Spinal cord (tissue), 10 donors: Measurements from ENCODE around the gene NPAS3. TPM values are rescaled to one million over a fixed set of nuclear protein-coding genes. Genes with fewer than 3 reads are reported as not detected.
A peak's percentile ranks its signal among the peaks of the same experiment; 100 is the strongest.

Experiments used
- DNase-seq, 6 donors: peaks; one replicate each; pipeline versions ENCODE4 v3.0.0 to v3.0.0-alpha.2; 2013 to 2015; ENCODE audit warnings: low spot score in 6 of 6, low read depth in 4 of 6
- H3K27ac ChIP-seq: one replicate; pipeline ENCODE4 v1.5.1; 2013; ENCODE audit warnings: low read depth, low read length, control low read depth
- H3K27me3 ChIP-seq: one replicate; pipeline ENCODE4 v1.6.1; 2013; ENCODE audit warnings: low read length; ENCODE audit not compliant: control insufficient read depth, insufficient read depth
- H3K36me3 ChIP-seq: one replicate; pipeline ENCODE4 v1.6.1; 2013; ENCODE audit warnings: low read length; ENCODE audit not compliant: control insufficient read depth, insufficient read depth
- H3K4me1 ChIP-seq: one replicate; pipeline ENCODE4 v1.6.1; 2013; ENCODE audit warnings: low read length; ENCODE audit not compliant: control insufficient read depth, insufficient read depth
- H3K4me3 ChIP-seq: one replicate; pipeline ENCODE4 v1.5.1; 2013; ENCODE audit warnings: low read depth, low read length, control low read depth
- H3K9me3 ChIP-seq: one replicate; pipeline ENCODE4 v1.6.1; 2013; ENCODE audit warnings: low read length; ENCODE audit not compliant: control insufficient read depth, insufficient read depth
- WGBS: methylation state at CpG from one replicate; pipeline ENCODE4 v1.1.5; 2013; ENCODE audit warnings: missing lambda C conversion rate; ENCODE audit not compliant: insufficient coverage; 5-methylcytosine and 5-hydroxymethylcytosine counted together
- polyA plus RNA-seq, 2 donors: library from polyadenylated mRNA; unstranded; fragments of 120-200 nt; gene quantifications; one replicate each; pipeline ENCODE4 v1.2.1, GENCODE V29; 2013; ENCODE audit not compliant: insufficient read length in 2 of 2
- total RNA-seq, 2 donors: library from RNA; depleted of rRNA in 1 of 2; stranded (reverse); fragments of 120-200 nt in 1 of 2; fragments of >200 nt in 1 of 2; gene quantifications; one replicate each; pipeline versions ENCODE4 v1.2.3 to v1.2.4, GENCODE V29; 2013 to 2014
- donor health status: healthy.

NPAS3 gene
- total and polyA plus RNA-seq, 4 donors, result 23.2 to 77.3 (median 50.8) TPM

DNA sequence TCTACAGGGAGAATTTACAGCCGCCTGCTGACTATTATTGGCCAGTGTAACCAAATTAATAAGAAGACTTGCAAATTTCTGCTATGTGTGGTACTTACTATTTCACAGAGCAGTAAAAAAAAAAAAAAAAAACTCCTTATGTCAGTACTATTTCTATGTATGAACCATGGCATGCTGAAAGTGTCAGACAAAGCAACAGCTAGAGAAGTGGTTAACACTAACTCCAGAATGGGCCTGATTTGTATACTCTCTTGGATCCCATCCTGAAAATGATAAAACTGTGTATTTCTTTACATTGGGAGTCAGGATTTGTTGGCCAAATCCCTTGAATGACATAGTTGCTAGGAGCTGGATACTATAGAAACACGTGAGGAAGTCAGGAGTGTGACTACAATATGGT is 595.4 kb downstream of the NPAS3 start:
- no peak overlapping the region for H3K27ac ChIP-seq
- no peak overlapping the region for H3K4me3 ChIP-seq
- no peaks in the 10 kb centered on the region for H3K27me3 ChIP-seq
- DNase-seq, result peak in 1 of 6 donors; percentile 42
- WGBS, result 83% methylated on average over 1 of the region's 2 CpGs
- H3K9me3 ChIP-seq, result peaks cover 2% of the 10 kb centered on the region
- H3K4me1 ChIP-seq, result no peaks in the 10 kb centered on the region
- H3K36me3 ChIP-seq, result no peaks in the 10 kb centered on the region

DNA sequence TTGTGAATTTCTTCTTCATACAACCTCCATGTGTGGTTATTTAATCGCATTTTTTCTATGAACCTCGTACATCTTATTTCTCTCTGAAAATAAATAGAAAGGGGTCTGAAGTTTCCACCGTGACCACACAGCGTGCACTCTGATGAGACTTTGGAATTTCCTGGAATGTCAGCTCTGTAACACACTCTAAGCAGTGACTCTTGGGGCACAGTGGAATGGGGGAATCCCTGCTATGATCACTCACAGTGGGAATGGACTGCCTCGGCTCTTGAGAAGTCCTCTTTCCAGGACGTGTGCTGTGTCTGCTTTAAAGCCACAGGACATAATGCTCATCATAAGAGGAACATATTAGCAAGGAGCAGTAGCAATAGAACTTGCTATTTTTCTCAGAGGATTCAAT is 596.0 kb downstream of the NPAS3 start:
- H3K27ac ChIP-seq, result no peak overlapping the region
- WGBS, result 35% methylated on average over 2 of the region's 6 CpGs
- no peaks in the 10 kb centered on the region for H3K4me1 ChIP-seq
- H3K27me3 ChIP-seq, result no peaks in the 10 kb centered on the region
- no peak overlapping the region for H3K4me3 ChIP-seq
- no peaks in the 10 kb centered on the region for H3K36me3 ChIP-seq
- no peak for DNase-seq
- H3K9me3 ChIP-seq, result peaks cover 2% of the 10 kb centered on the region

GRCh38 chr14:33539918-33540357 is 601.3 kb downstream of the NPAS3 start:
- Histone ChIP-seq H3K9me3 (no peaks in the 10 kb centered on the region), H3K36me3 (no peaks in the 10 kb centered on the region), H3K27me3 (no peaks in the 10 kb centered on the region), H3K4me1 (peaks cover 7% of the 10 kb centered on the region), H3K27ac (no peak overlapping the region), H3K4me3 (no peak overlapping the region)
- WGBS, result no CpG with 5 or more reads among the region's 3 CpGs
- DNase-seq, result no peak

- DNase-seq, result peak in 1 of 6 donors; percentile 53
- no peaks in the 10 kb centered on the region for H3K27me3 ChIP-seq
- no peaks in the 10 kb centered on the region for H3K36me3 ChIP-seq
- no peaks in the 10 kb centered on the region for H3K9me3 ChIP-seq
- H3K4me3 ChIP-seq, result no peak overlapping the region
- WGBS, result 100% methylated on average over 1 of the region's 2 CpGs
- H3K4me1 ChIP-seq, result peaks cover 7% of the 10 kb centered on the region
- H3K27ac ChIP-seq, result no peak overlapping the region
These were observed 602.5 kb downstream of the NPAS3 start for GRCh38 chr14:33541171-33541570.

DNA sequence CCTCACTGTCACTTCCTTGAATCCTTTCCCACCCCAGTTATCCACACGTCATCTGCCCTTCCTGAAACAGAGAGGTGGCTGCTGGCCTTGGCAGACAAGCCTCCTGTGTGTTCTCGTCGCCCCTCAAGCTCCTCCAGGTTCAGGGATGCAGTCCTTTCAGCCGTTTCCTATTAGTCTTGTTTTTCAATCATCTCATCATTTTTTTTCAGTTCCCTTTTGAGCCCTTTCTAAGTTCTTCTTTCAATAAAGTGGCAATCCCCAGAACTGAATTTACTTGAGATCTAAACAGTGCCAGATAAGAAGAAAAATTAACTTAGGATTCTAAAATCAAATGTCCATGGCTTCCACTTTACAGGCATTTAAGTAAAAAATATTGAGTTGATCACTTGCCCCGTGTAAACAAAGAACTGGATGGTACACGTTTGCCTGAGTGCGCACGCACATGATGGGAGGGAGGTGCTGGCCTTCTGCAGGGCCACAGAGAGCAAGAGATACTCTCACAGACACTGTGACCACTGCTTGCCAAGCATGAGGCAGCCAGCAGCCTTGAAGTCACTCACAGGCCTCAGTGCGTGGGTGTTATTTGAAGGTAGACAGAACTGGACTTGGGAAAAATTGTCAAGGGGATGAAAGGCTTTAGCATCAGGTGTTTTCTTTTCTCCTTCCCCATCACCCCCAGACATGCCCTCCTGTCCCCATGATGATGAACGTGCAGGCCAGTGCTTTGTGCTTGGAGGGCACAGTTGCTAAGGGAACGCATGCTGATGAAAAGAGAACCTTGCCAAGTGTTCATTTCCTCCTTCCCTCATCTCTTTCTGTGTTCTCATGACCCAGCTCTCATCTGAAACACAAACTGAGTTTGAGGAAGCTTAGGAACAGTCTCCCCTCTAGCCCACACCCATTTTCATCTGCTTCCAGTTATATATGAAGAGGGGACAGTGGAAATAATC is 603.9 kb downstream of the NPAS3 start:
- 58% methylated on average over 9 of the region's 11 CpGs for WGBS
- H3K9me3 ChIP-seq, result no peaks in the 10 kb centered on the region
- no peaks in the 10 kb centered on the region for H3K27me3 ChIP-seq
- no peak for DNase-seq
- no peaks in the 10 kb centered on the region for H3K36me3 ChIP-seq
- H3K4me1 ChIP-seq, result peaks cover 7% of the 10 kb centered on the region
- H3K4me3 ChIP-seq, result no peak overlapping the region
- no peak overlapping the region for H3K27ac ChIP-seq

DNA sequence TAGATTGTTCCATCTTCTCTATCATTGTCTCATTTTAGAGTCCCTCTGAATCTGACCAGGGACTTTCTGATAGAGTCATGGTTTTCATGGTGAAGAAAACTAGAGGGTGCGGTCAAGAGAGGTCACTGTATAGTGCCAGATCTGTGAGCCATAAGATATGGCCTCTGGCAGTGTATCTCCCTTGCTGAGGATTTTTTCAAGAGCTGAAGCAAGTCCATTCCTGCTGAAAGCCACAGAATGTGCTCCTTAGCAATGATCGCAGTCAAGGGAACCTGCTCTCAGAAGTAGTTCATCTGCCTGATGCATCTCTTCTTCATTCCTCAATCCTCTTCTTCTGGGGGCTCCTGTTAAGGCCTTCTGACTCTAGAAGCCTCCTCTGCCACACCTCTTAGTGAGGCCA is 607.0 kb downstream of the NPAS3 start:
- no peak overlapping the region for H3K4me3 ChIP-seq
- peaks cover 7% of the 10 kb centered on the region for H3K4me1 ChIP-seq
- no peaks in the 10 kb centered on the region for H3K27me3 ChIP-seq
- WGBS, result 100% methylated on average over 2 of the region's 2 CpGs
- H3K36me3 ChIP-seq, result no peaks in the 10 kb centered on the region
- no peak for DNase-seq
- H3K27ac ChIP-seq, result no peak overlapping the region
- no peaks in the 10 kb centered on the region for H3K9me3 ChIP-seq

- WGBS, result no CpG with 5 or more reads among the region's 1 CpG
- no peaks in the 10 kb centered on the region for H3K36me3 ChIP-seq
These were observed 609.9 kb downstream of the NPAS3 start for GRCh38 chr14:33548606-33549005.

DNA sequence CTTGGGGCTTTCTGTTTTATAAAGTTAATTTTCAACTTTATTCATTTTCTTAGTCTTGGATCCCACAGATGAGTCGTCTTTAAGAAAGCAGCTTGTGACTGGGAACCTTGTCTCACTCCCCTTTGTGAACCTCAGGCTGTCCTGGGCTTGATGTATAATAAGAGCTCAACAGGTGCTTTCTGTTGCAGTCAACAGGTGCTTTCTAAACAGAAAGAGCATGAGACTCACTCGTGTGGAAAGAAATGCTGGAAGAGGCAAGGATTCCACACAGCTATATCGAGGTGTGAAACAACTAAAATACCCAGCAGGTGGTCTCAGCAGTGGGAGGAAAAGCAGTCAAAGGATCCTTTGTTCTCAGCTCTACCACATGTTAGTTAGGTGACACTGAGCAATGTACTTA is 613.3 kb downstream of the NPAS3 start:
- Histone ChIP-seq H3K27me3 (no peaks in the 10 kb centered on the region), H3K27ac (no peak overlapping the region), H3K9me3 (no peaks in the 10 kb centered on the region), H3K36me3 (no peaks in the 10 kb centered on the region), H3K4me3 (no peak overlapping the region), H3K4me1 (no peaks in the 10 kb centered on the region)
- WGBS, result 51% methylated on average over 2 of the region's 3 CpGs
- DNase-seq, result no peak

More at GRCh38 chr14:33548606-33549005, 609.9 kb downstream of the NPAS3 start:
- no peak for DNase-seq
- Histone ChIP-seq H3K27ac (no peak overlapping the region), H3K4me3 (no peak overlapping the region), H3K4me1 (no peaks in the 10 kb centered on the region), H3K9me3 (no peaks in the 10 kb centered on the region), H3K27me3 (no peaks in the 10 kb centered on the region)

- no peaks in the 10 kb centered on the region for H3K36me3 ChIP-seq
- no peak overlapping the region for H3K4me3 ChIP-seq
- DNase-seq, result no peak
- no peaks in the 10 kb centered on the region for H3K9me3 ChIP-seq
- 36% methylated on average over 4 of the region's 6 CpGs for WGBS
- no peaks in the 10 kb centered on the region for H3K27me3 ChIP-seq
- no peak overlapping the region for H3K27ac ChIP-seq
- no peaks in the 10 kb centered on the region for H3K4me1 ChIP-seq
These were observed 615.1 kb downstream of the NPAS3 start for GRCh38 chr14:33553706-33554278.

DNA sequence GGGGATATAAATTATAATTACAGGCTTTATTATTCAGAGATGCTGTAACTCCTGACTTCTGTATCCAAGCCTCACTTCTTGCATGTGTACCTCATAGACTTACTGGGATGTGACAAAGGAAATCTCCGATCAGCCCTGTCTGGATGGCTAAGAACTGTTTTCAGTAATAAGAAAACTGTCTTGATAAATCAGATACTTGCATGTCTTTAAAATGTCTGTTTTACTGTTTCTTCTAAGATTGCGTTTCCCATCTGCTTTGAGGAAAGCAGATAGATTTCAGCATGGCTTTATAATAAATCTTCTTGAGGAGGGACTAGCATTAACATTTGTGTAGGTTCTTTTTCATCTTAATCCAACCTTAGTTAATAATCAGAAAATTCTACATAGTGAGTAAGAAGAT is 616.3 kb downstream of the NPAS3 start:
- DNase-seq, result no peak
- Histone ChIP-seq H3K27ac (no peak overlapping the region), H3K4me1 (no peaks in the 10 kb centered on the region), H3K4me3 (no peak overlapping the region), H3K36me3 (no peaks in the 10 kb centered on the region), H3K9me3 (no peaks in the 10 kb centered on the region), H3K27me3 (no peaks in the 10 kb centered on the region)
- WGBS, result no CpG with 5 or more reads among the region's 2 CpGs
